ENCODE results near the gene MYO6.
"Not testable (repeated sequence)": the region's sequence is repeated elsewhere in the genome, so short reads cannot be mapped to it uniquely, and the experiment has no call there.

Gene MYO6

GRCh38 chr6:75748743-75749538 is at the start of gene MYO6:
TSS of gene MYO6 (plus strand) at chr6:75749239. CDS start at chr6:75817548, 68,309 bp downstream.
- DNase-seq: peak; percentile 56

- not testable (repeated sequence) for DNase-seq
Observed at GRCh38 chr6:75708334-75708733, 40.7 kb upstream of the MYO6 start.

- no peak for DNase-seq
Observed at GRCh38 chr6:75711173-75711572, 37.9 kb upstream of the MYO6 start.

GRCh38 chr6:75719133-75719532 is 29.9 kb upstream of the MYO6 start:
- no peak for DNase-seq

GRCh38 chr6:75723382-75723781 is 25.7 kb upstream of the MYO6 start:
- no peak for DNase-seq

- DNase-seq: no peak
Observed at GRCh38 chr6:75727206-75727605, 21.8 kb upstream of the MYO6 start.

- DNase-seq: not testable (repeated sequence)
Observed at GRCh38 chr6:75731029-75731428, 18.0 kb upstream of the MYO6 start.

GRCh38 chr6:75735491-75736186 is 13.4 kb upstream of the MYO6 start:
- DNase-seq: no peak

GRCh38 chr6:75743971-75744370 is 5.1 kb upstream of the MYO6 start:
- no peak for DNase-seq

- DNase-seq: no peak
Observed at GRCh38 chr6:75745404-75745803, 3.6 kb upstream of the MYO6 start.

- DNase-seq: no peak
Observed at GRCh38 chr6:75746221-75746620, 2.8 kb upstream of the MYO6 start.

GRCh38 chr6:75747152-75747992 is 1.7 kb upstream of the MYO6 start:
- no peak for DNase-seq

- no peak for DNase-seq
Observed at GRCh38 chr6:75748003-75748742, 866 bp upstream of the MYO6 start.

GRCh38 chr6:75751443-75751842 is 2.4 kb downstream of the MYO6 start:
- DNase-seq: no peak

- no peak for DNase-seq
Observed at GRCh38 chr6:75752365-75752764, 3.3 kb downstream of the MYO6 start.

GRCh38 chr6:75755704-75756103 is 6.7 kb downstream of the MYO6 start:
- DNase-seq: no peak

GRCh38 chr6:75757295-75757694 is 8.3 kb downstream of the MYO6 start:
- DNase-seq: no peak

GRCh38 chr6:75758061-75758460 is 9.0 kb downstream of the MYO6 start:
- no peak for DNase-seq

- DNase-seq: no peak
Observed at GRCh38 chr6:75759207-75759606, 10.2 kb downstream of the MYO6 start.

- no peak for DNase-seq
Observed at GRCh38 chr6:75760320-75760719, 11.3 kb downstream of the MYO6 start.

- no peak for DNase-seq
Observed at GRCh38 chr6:75761489-75761888, 12.4 kb downstream of the MYO6 start.

- DNase-seq: no peak
Observed at GRCh38 chr6:75762063-75762462, 13.0 kb downstream of the MYO6 start.

GRCh38 chr6:75766387-75766786 is 17.3 kb downstream of the MYO6 start:
- no peak for DNase-seq
